ENCODE measurements around the gene IRAK4.

The IRAK4 gene

DNA sequence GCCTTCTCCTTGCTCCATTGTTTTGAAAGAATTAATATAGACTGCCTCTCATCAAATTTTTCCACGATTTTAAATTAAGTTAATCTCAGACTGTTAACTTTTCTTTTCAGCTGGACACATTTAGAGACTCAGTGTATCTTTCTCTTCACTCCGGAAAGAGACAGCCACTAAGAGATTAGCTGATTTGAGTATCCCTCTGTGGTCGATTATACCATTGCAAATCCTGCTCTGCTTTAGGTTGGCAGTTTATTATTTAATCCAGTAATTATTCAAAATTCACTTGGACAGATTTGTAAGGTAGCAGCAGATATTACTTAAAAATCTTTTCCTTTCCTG lies 48.0 kb downstream of the IRAK4 start:
- Mint-ChIP-seq H3K4me1 (peaks cover 70% of the 10 kb centered on the region), H3K27ac (peak overlapping the region; percentile 100), H3K27me3 (no peaks in the 10 kb centered on the region), H3K36me3 (peaks cover 4% of the 10 kb centered on the region), H3K9me3 (no peaks in the 10 kb centered on the region), H3K4me3 (peak overlapping the region; percentile 95)

- Mint-ChIP-seq H3K27ac (peak overlapping the region; percentile 100), H3K4me1 (peaks cover 72% of the 10 kb centered on the region), H3K9me3 (no peaks in the 10 kb centered on the region), H3K4me3 (peak overlapping the region; percentile 95), H3K27me3 (no peaks in the 10 kb centered on the region), H3K36me3 (peaks cover 4% of the 10 kb centered on the region)
These were observed 48.6 kb downstream of the IRAK4 start for GRCh38 chr12:43807386-43807785.

- Mint-ChIP-seq H3K36me3 (peaks cover 2% of the 10 kb centered on the region), H3K4me3 (no peak overlapping the region), H3K27me3 (no peaks in the 10 kb centered on the region), H3K9me3 (no peaks in the 10 kb centered on the region), H3K4me1 (peaks cover 59% of the 10 kb centered on the region), H3K27ac (peak overlapping the region; percentile 38)
These were observed 53.3 kb downstream of the IRAK4 start for GRCh38 chr12:43812057-43812456.

DNA sequence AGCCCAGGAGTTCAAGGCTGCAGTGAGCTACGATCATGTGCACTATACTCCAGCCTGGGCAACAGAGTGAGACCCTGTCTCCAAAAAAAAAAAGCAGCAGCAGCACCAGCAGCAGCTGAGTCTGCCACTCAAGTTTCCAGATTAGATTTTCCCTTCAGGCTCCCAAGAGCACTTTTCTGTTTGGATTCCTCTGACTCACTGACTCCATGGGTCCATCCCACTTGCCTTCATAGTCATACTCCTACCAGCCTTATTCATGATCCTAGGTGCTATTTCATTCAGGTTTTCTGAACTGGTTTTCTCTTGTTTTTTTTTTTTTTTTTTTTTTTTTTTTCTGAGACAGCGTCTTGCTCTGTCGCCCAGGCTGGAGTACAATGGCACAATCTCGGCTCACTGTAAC lies 54.2 kb downstream of the IRAK4 start:
- H3K9me3 Mint-ChIP-seq = no peaks in the 10 kb centered on the region
- H3K4me3 Mint-ChIP-seq = no peak overlapping the region
- H3K36me3 Mint-ChIP-seq = peaks cover 2% of the 10 kb centered on the region
- H3K27ac Mint-ChIP-seq = no peak overlapping the region
- peaks cover 50% of the 10 kb centered on the region for H3K4me1 Mint-ChIP-seq
- H3K27me3 Mint-ChIP-seq = no peaks in the 10 kb centered on the region

DNA sequence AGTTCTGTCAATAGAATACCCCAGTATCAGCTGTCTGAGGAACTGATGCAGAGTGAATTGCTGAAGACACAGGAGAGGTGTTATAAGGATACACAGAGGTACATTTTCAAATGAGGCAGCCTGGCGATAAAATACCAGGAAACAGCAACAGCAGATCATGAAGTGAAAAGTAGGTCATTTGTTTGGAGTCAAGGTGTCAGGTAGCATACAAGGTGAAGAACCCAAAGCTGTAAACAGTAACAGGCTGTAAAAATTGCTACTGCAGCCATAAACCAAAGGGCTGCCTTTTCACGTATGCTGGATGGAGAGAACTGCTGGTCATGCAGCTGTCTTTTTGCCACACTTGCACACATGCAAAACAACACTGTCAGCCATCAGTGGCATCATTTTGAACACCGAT lies 56.7 kb downstream of the IRAK4 start:
- H3K4me3 Mint-ChIP-seq = no peak overlapping the region
- no peaks in the 10 kb centered on the region for H3K9me3 Mint-ChIP-seq
- H3K27me3 Mint-ChIP-seq = no peaks in the 10 kb centered on the region
- peaks cover 2% of the 10 kb centered on the region for H3K36me3 Mint-ChIP-seq
- peaks cover 30% of the 10 kb centered on the region for H3K4me1 Mint-ChIP-seq
- H3K27ac Mint-ChIP-seq = no peak overlapping the region

DNA sequence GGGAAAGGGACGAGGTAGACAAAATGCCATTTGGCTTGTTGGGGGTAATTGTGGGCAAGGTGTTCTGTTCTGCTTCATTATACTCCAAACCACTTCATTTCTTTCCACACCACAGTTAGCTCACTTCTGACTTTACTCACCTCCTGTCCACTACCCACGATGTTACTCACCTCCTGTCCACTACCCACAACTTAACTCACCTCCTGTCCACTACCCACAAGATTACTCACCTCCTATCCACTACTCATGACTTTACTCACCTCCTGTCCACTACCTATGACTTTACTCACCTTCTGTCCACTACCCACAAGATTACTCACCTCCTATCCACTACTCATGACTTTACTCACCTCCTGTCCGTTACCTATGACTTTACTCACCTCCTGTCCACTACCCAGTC lies 57.4 kb downstream of the IRAK4 start:
- peaks cover 2% of the 10 kb centered on the region for H3K36me3 Mint-ChIP-seq
- peaks cover 22% of the 10 kb centered on the region for H3K4me1 Mint-ChIP-seq
- no peak overlapping the region for H3K4me3 Mint-ChIP-seq
- no peaks in the 10 kb centered on the region for H3K9me3 Mint-ChIP-seq
- H3K27ac Mint-ChIP-seq = peak overlapping the region; percentile 11
- H3K27me3 Mint-ChIP-seq = no peaks in the 10 kb centered on the region

DNA sequence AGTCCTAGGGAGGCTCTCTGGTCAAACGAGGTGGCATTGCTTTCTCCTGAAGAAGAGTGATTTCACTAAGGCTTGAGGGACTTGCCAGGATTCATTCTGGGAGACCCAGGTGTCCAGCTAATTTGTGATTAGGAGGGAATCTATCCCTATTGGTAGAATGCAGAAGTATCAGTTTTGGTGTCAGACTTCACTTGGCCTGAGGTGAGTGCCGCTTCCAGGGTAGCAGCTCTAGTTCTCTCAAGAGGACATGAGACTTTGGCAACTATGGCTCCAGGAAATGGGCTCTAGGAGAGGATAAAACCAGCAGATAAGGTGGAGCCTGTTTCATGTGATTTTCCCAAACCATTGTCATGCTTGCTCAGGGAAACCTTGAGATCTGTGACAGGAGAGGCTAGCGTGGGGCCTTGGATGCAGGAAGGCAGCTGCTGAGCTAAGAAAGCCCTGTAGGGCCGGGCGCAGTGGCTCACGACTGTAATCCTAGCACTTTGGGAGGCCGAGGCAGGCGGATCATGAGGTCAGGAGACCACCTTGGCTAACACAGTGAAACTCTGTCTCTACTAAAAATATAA lies 65.5 kb downstream of the IRAK4 start:
- Mint-ChIP-seq H3K4me1 (no peaks in the 10 kb centered on the region), H3K36me3 (no peaks in the 10 kb centered on the region), H3K27ac (no peak overlapping the region), H3K9me3 (no peaks in the 10 kb centered on the region), H3K27me3 (no peaks in the 10 kb centered on the region), H3K4me3 (no peak overlapping the region)

DNA sequence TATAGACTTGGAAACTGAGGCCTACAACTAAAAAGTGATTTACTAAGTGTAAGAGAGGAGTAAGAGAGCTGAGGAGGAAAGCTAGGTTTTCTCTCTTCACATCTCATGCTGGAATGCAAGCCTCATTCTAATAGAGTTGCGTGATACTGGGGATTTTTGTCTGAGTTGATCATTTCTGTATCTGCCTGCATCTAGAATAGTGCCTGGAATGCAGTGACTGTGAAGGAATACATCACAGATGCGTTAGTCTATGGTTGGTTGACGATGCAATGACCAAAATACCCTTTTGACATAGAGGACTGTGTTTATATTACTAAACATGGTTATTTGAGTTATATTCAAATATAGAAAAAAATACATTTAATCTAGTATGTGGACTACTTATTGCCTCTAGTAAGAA lies 67.9 kb downstream of the IRAK4 start:
- peaks cover 7% of the 10 kb centered on the region for H3K4me1 Mint-ChIP-seq
- no peaks in the 10 kb centered on the region for H3K9me3 Mint-ChIP-seq
- H3K4me3 Mint-ChIP-seq = no peak overlapping the region
- H3K27me3 Mint-ChIP-seq = no peaks in the 10 kb centered on the region
- no peaks in the 10 kb centered on the region for H3K36me3 Mint-ChIP-seq
- H3K27ac Mint-ChIP-seq = no peak overlapping the region

- H3K4me3 Mint-ChIP-seq = no peak overlapping the region
- no peaks in the 10 kb centered on the region for H3K27me3 Mint-ChIP-seq
- no peak overlapping the region for H3K27ac Mint-ChIP-seq
- peaks cover 11% of the 10 kb centered on the region for H3K4me1 Mint-ChIP-seq
- H3K9me3 Mint-ChIP-seq = no peaks in the 10 kb centered on the region
- H3K36me3 Mint-ChIP-seq = no peaks in the 10 kb centered on the region
These were observed 68.3 kb downstream of the IRAK4 start for GRCh38 chr12:43827093-43827492.

- H3K27me3 Mint-ChIP-seq = no peaks in the 10 kb centered on the region
- H3K27ac Mint-ChIP-seq = no peak overlapping the region
- H3K4me1 Mint-ChIP-seq = peaks cover 47% of the 10 kb centered on the region
- no peaks in the 10 kb centered on the region for H3K9me3 Mint-ChIP-seq
- H3K36me3 Mint-ChIP-seq = no peaks in the 10 kb centered on the region
- peak overlapping the region; percentile 23 for H3K4me3 Mint-ChIP-seq
These were observed 73.9 kb downstream of the IRAK4 start for GRCh38 chr12:43832463-43833168.

DNA sequence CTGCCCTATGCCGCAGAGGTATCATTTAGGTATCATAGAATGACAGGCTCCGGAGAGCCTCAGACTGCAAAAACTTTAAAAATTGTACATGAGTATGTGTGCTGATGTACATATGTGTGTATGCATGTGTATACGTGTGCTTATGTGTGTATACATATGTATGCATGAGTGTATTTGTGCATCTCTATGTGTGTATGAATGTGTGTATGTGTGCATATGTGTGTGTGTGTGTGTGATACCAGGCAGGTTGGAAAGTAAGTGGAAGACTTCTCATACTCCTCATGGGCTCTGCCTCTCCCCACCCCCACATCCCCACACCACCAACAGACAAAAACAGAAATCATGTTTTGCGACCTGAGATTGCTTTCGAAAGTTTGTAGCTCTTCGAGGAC lies 76.5 kb downstream of the IRAK4 start:
- Mint-ChIP-seq H3K27me3 (no peaks in the 10 kb centered on the region), H3K36me3 (no peaks in the 10 kb centered on the region), H3K4me3 (peak overlapping the region; percentile 84), H3K4me1 (peaks cover 62% of the 10 kb centered on the region), H3K9me3 (no peaks in the 10 kb centered on the region), H3K27ac (peak overlapping the region; percentile 74)

- peak within 1 kb of the TSS; percentile 84 for H3K4me3 Mint-ChIP-seq
- no peaks in the 10 kb centered on the region for H3K36me3 Mint-ChIP-seq
- no peaks in the 10 kb centered on the region for H3K27me3 Mint-ChIP-seq
- no peaks in the 10 kb centered on the region for H3K9me3 Mint-ChIP-seq
- peaks cover 62% of the 10 kb centered on the region for H3K4me1 Mint-ChIP-seq
- peak within 1 kb of the TSS; percentile 74 for H3K27ac Mint-ChIP-seq
These were observed 77.1 kb downstream of the IRAK4 start, which contains the start of gene TMEM117 for GRCh38 chr12:43835656-43836474. Gene TMEM117 (plus strand): TSS chr12:43836081.

GRCh38 chr12:43836475-43836989 lies 77.8 kb downstream of the IRAK4 start:
- H3K4me1 Mint-ChIP-seq = peaks cover 57% of the 10 kb centered on the region
- no peaks in the 10 kb centered on the region for H3K27me3 Mint-ChIP-seq
- H3K36me3 Mint-ChIP-seq = no peaks in the 10 kb centered on the region
- H3K27ac Mint-ChIP-seq = peak overlapping the region; percentile 55
- peak overlapping the region; percentile 79 for H3K4me3 Mint-ChIP-seq
- no peaks in the 10 kb centered on the region for H3K9me3 Mint-ChIP-seq
